Measurements from ENCODE around the gene HDAC4. TPM values are rescaled to one million over a fixed set of nuclear protein-coding genes. Genes with fewer than 3 reads are reported as not detected.

Gene HDAC4
- total and polyA plus RNA-seq, 2 experiments from 2014 or later = 9.3 to 10.8 TPM

DNA sequence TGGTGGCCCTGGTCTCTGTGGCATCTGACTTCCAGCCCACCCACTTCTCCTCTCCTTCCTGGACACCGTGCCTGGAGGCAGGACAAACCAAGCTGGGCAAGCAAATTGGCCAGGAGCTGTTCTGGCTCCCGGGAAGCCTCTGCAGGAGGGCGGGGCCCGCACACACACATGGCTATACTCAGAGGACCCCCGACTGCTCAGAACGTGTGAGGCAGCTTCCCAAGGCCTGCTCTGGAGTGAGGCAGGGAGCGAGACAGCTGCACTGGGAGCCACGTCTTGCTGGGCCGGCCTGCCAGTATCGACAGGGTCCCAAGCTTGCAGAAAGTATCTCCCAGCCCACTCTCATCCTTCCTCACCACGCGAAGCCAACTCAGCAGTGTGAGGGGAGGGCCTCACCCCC lies 295.6 kb downstream of the HDAC4 start:
- Histone ChIP-seq H3K4me1 (ENCODE audit: insufficient read depth) (no peaks in the 10 kb centered on the region), H3K9me3 (ENCODE audit: low read depth) (no peaks in the 10 kb centered on the region), H3K9me2 (replicated peaks; ENCODE audit: insufficient read depth) (no peaks in the 10 kb centered on the region), H3K4me3 (no peak overlapping the region), H3K79me2 (no peaks in the 10 kb centered on the region), H3K4me2 (no peak overlapping the region), H4K20me1 (ENCODE audit: insufficient read depth, poor library complexity, severe bottlenecking) (no peaks in the 10 kb centered on the region), H3K27me3 (no peaks in the 10 kb centered on the region), H3K27ac (no peak overlapping the region), H2AFZ (no peak overlapping the region), H3K36me3 (replicated peaks; ENCODE audit: insufficient read depth, low read depth) (no peaks in the 10 kb centered on the region)
- no peak for DNase-seq (ENCODE audit: low spot score)
- TF ChIP-seq EZH2phosphoT487 (IDR thresholded peaks at IDR 0.05; ENCODE audit: low read depth, severe bottlenecking, unreplicated experiment) (no peak), CTCF (IDR thresholded peaks at IDR 0.05; ENCODE audit: poor library complexity) (no peak), EZH2 (IDR thresholded peaks at IDR 0.05; ENCODE audit: borderline replicate concordance) (no peak)
- WGBS (ENCODE audit: low lambda C conversion rate, missing lambda C conversion rate) = 84% methylated on average over 11 of the region's 12 CpGs

GRCh38 chr2:239104800-239105199 lies 296.0 kb downstream of the HDAC4 start:
- H3K4me2 ChIP-seq = no peak overlapping the region
- no peaks in the 10 kb centered on the region for H4K20me1 ChIP-seq (ENCODE audit: insufficient read depth, poor library complexity, severe bottlenecking)
- TF ChIP-seq CTCF (IDR thresholded peaks at IDR 0.05; ENCODE audit: poor library complexity) (no peak), EZH2phosphoT487 (IDR thresholded peaks at IDR 0.05; ENCODE audit: low read depth, severe bottlenecking, unreplicated experiment) (no peak)
- 97% methylated on average over 17 of the region's 17 CpGs for WGBS (ENCODE audit: low lambda C conversion rate, missing lambda C conversion rate)
- no peak overlapping the region for H3K27ac ChIP-seq
- no peaks in the 10 kb centered on the region for H3K9me3 ChIP-seq (ENCODE audit: low read depth)
- no peaks in the 10 kb centered on the region for H3K9me2 ChIP-seq (replicated peaks; ENCODE audit: insufficient read depth)
- no peak overlapping the region for H3K4me3 ChIP-seq
- no peak overlapping the region for H2AFZ ChIP-seq
- DNase-seq (ENCODE audit: low spot score) = no peak
- no peaks in the 10 kb centered on the region for H3K79me2 ChIP-seq
- no peaks in the 10 kb centered on the region for H3K36me3 ChIP-seq (replicated peaks; ENCODE audit: insufficient read depth, low read depth)
- no peaks in the 10 kb centered on the region for H3K4me1 ChIP-seq (ENCODE audit: insufficient read depth)
- H3K27me3 ChIP-seq = no peaks in the 10 kb centered on the region

GRCh38 chr2:239103125-239104098 lies 297.4 kb downstream of the HDAC4 start:
- Histone ChIP-seq H3K4me2 (no peak overlapping the region), H3K27me3 (no peaks in the 10 kb centered on the region), H3K4me3 (no peak overlapping the region), H3K9me3 (ENCODE audit: low read depth) (no peaks in the 10 kb centered on the region), H4K20me1 (ENCODE audit: insufficient read depth, poor library complexity, severe bottlenecking) (no peaks in the 10 kb centered on the region), H3K36me3 (replicated peaks; ENCODE audit: insufficient read depth, low read depth) (no peaks in the 10 kb centered on the region), H3K79me2 (no peaks in the 10 kb centered on the region), H3K27ac (no peak overlapping the region), H3K9me2 (replicated peaks; ENCODE audit: insufficient read depth) (no peaks in the 10 kb centered on the region), H3K4me1 (ENCODE audit: insufficient read depth) (no peaks in the 10 kb centered on the region), H2AFZ (no peak overlapping the region)
- DNase-seq (ENCODE audit: low spot score) = no peak
- TF ChIP-seq EZH2 (IDR thresholded peaks at IDR 0.05; ENCODE audit: borderline replicate concordance) = no peak
- TF ChIP-seq CTCF (IDR thresholded peaks at IDR 0.05; ENCODE audit: poor library complexity) = no peak
- TF ChIP-seq EZH2phosphoT487 (IDR thresholded peaks at IDR 0.05; ENCODE audit: low read depth, severe bottlenecking, unreplicated experiment) = no peak
- 94% methylated on average over 30 of the region's 30 CpGs for WGBS (ENCODE audit: low lambda C conversion rate, missing lambda C conversion rate)
